ENCODE measurements around the gene WDR4.

The WDR4 gene

DNA sequence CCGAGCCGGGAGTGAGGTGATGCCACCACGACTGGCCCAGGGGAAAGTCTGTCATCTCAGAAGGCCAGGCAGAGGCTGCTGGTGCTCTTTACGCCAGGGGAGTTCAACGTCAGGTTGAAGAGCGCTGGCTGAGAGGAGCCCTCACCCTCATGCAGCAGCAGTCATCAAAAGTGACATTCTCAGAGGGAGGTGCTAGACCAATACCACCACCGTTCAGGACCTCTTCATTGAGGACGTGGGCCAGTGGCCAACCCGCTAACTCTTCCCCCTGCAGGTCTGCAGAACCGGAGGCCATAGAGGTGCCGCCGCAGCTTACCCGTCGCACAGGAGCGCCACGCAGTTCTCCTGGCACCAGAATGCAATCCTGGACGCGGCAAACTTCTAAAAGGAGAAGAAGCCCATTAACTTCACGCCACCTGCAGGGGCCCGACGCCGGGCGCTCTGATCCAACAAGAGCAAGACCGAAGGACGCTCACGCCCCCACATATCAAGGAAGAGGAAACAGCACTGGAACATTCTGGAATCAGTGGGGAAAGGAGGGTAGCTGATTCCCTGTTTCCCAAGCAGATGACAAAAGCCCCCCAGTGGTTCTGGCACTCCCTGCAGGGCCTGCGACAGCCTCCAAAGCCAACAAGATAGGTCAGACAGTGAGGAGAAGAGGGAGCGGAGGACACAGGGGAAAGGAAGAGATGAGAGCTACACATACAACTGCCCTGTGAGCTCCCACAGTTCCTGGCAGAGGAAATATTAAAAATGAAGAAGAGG is 24.9 kb downstream of the WDR4 start:
- H3K4me3 ChIP-seq (replicated peaks; ENCODE audit: low read depth, low read length), result no peak overlapping the region
- DNase-seq (ENCODE audit: extremely low read depth, low read depth), result no peak
- TF ChIP-seq, protein P1, sequence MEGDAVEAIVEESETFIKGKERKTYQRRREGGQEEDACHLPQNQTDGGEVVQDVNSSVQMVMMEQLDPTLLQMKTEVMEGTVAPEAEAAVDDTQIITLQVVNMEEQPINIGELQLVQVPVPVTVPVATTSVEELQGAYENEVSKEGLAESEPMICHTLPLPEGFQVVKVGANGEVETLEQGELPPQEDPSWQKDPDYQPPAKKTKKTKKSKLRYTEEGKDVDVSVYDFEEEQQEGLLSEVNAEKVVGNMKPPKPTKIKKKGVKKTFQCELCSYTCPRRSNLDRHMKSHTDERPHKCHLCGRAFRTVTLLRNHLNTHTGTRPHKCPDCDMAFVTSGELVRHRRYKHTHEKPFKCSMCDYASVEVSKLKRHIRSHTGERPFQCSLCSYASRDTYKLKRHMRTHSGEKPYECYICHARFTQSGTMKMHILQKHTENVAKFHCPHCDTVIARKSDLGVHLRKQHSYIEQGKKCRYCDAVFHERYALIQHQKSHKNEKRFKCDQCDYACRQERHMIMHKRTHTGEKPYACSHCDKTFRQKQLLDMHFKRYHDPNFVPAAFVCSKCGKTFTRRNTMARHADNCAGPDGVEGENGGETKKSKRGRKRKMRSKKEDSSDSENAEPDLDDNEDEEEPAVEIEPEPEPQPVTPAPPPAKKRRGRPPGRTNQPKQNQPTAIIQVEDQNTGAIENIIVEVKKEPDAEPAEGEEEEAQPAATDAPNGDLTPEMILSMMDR (IDR thresholded peaks at IDR 0.05; ENCODE audit: low read depth, low read length, missing control alignments), result no peak

GRCh38 chr21:42853621-42854020 is 25.7 kb downstream of the WDR4 start:
- H3K4me3 ChIP-seq (replicated peaks; ENCODE audit: low read depth, low read length), result no peak overlapping the region
- TF ChIP-seq, protein P1 (IDR thresholded peaks at IDR 0.05; ENCODE audit: low read depth, low read length, missing control alignments), result no peak
- DNase-seq (ENCODE audit: extremely low read depth, low read depth), result no peak

DNA sequence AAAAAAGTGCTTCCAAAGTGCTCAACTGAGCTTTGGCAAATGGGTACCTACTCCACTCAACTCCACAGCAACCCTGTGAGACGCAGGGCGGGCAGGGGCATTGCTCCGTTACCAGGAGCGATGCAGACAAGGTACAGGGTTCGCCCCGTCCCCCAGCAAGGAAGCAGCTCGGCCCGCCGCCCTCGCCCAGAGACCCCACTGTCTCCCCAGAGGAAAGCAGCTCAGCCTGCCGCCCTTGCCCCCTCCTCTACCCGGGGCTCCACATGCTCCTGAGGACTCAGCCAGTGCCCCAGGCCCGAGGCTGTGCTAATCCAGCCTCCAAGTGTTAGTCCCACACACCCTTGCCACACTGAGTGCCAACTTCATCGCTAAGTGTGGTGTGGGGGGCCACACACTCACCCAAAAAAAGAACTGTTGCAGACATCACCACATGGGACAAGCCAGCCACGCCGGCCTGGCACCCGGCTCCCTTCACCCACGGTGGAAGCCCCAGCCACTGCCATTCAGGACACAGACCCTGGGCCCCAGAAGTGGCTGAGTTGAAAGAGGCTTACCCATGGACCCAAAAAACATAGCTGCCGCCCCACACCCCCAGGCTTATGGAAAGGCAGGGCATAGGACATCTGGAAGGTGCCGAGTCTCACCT is 26.3 kb downstream of the WDR4 start:
- TF ChIP-seq, protein P1 (IDR thresholded peaks at IDR 0.05; ENCODE audit: low read depth, low read length, missing control alignments), result no peak
- no peak overlapping the region for H3K4me3 ChIP-seq (replicated peaks; ENCODE audit: low read depth, low read length)
- no peak for DNase-seq (ENCODE audit: extremely low read depth, low read depth)

GRCh38 chr21:42851812-42852665 is 27.3 kb downstream of the WDR4 start:
- H3K4me3 ChIP-seq (replicated peaks; ENCODE audit: low read depth, low read length), result no peak overlapping the region
- TF ChIP-seq, protein P1 (IDR thresholded peaks at IDR 0.05; ENCODE audit: low read depth, low read length, missing control alignments), result no peak
- DNase-seq (ENCODE audit: extremely low read depth, low read depth), result no peak

DNA sequence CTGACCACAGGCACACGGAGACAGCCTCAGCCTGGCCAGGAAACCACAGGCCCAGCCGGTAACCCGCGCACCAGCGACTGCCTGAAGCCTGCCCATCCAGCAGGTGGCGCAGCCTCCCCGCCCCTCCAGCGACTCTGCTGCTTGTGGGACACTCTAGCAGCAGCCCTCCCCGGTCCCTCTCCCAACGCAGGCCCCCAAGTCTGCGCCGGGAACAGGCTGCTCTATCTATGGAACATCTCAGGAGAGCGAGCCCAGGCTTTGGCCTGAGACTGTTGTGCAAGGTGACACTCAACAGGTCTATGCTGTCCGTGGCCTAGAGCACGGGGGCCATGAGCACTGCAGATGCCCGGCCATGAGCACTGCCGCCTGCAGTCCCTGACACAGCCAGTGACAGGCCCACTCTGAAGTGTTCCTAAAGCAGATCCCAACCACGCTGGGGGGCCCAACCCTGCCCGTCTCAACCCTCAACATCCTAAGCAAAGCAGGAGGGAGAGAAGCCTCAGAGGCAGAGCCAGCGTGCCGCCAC is 28.4 kb downstream of the WDR4 start:
- TF ChIP-seq, protein P1 (IDR thresholded peaks at IDR 0.05; ENCODE audit: low read depth, low read length, missing control alignments), result peak; percentile 50
- no peak overlapping the region for H3K4me3 ChIP-seq (replicated peaks; ENCODE audit: low read depth, low read length)
- DNase-seq (ENCODE audit: extremely low read depth, low read depth), result no peak

DNA sequence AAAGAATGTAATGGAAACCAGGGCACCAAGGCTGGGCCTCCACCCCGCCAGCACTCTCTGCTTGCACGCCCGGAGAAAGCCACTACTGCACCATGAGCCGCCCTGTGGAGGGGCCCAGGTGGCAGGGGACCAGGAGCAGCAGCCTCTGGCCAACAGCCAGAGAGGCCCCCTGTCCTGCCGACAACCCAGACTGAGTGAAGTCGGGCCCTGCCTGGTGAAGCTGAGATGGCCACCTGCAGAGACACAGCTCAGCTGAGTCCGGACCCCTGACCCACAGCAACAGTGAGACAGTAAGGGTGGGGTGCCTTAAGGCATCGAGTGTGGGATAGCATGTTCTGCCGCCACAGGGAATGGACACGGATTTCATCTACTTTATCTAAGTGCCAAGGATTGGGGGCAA is 28.9 kb downstream of the WDR4 start:
- TF ChIP-seq, protein P1 (IDR thresholded peaks at IDR 0.05; ENCODE audit: low read depth, low read length, missing control alignments), result no peak
- no peak for DNase-seq (ENCODE audit: extremely low read depth, low read depth)
- H3K4me3 ChIP-seq (replicated peaks; ENCODE audit: low read depth, low read length), result no peak overlapping the region

Data from HFF-Myc (cell line).